H1 (cell line): ENCODE measurements around the gene CDIPT. TPM values are rescaled to one million over a fixed set of nuclear protein-coding genes. Genes with fewer than 3 reads are reported as not detected.

Experiments
- CTCF ChIA-PET: fragments of 300-600 bp; sonication (Branson Sonifier 250); formaldehyde crosslinking; loops from one replicate; lab custom pipeline; 2021; ENCODE audit not compliant: partially characterized antibody; lab: Charles Lee
- POLR2A ChIA-PET: fragments of 300-600 bp; sonication (Branson Sonifier 250); formaldehyde crosslinking; loops from one replicate; lab custom pipeline; 2021; ENCODE audit warnings: inconsistent platforms; ENCODE audit not compliant: partially characterized antibody; lab: Charles Lee
- DNase-seq, 2 experiments: peaks; one replicate each; pipeline versions ENCODE4 v3.0.0 to v3.0.0-alpha.2; 2010 to 2022; ENCODE audit warnings: low spot score in 2 of 2, low read depth in 1 of 2, mixed read lengths in 1 of 2
- FAIRE-seq: peaks from 2 replicates; lab custom pipeline; 2011; peaks lifted over from hg19 to GRCh38; lab: Jason Lieb, UNC
- H2AFZ ChIP-seq: 2 replicates; pipeline ENCODE4 v1.8.1; 2012; ENCODE audit warnings: low read length, inconsistent platforms
- H2AK5ac ChIP-seq: 2 replicates; pipeline ENCODE4 v1.6.1; 2013; ENCODE audit warnings: low read depth, low read length
- H2BK120ac ChIP-seq: replicated peaks from 2 replicates; pipeline ENCODE3; 2013; ENCODE audit warnings: low read depth, low read length, inconsistent platforms
- H2BK12ac ChIP-seq: 2 replicates; pipeline ENCODE4 v1.6.1; 2013; ENCODE audit warnings: low read depth, low read length
- H2BK15ac ChIP-seq: 2 replicates; pipeline ENCODE4 v1.6.1; 2013; ENCODE audit warnings: low read length
- H2BK20ac ChIP-seq: 2 replicates; pipeline ENCODE4 v1.6.1; 2013; ENCODE audit warnings: low read length
- H2BK5ac ChIP-seq: 2 replicates; pipeline ENCODE4 v1.6.1; 2013; ENCODE audit warnings: low read depth, low read length
- H3K14ac ChIP-seq: 2 replicates; pipeline ENCODE4 v1.6.1; 2013; ENCODE audit warnings: inconsistent platforms; ENCODE audit not compliant: insufficient read length
- H3K18ac ChIP-seq: 2 replicates; pipeline ENCODE4 v1.6.1; 2013; ENCODE audit warnings: low read length; ENCODE audit errors: extremely low read depth
- H3K23ac ChIP-seq: 2 replicates; pipeline ENCODE4 v1.6.1; 2013; ENCODE audit warnings: inconsistent platforms; ENCODE audit not compliant: insufficient read length
- H3K23me2 ChIP-seq: 2 replicates; pipeline ENCODE4 v1.6.1; 2013; ENCODE audit warnings: low read depth, low read length
- H3K27ac ChIP-seq: 2 replicates; pipeline ENCODE4 v1.6.1; 2011; ENCODE audit warnings: low read depth, low read length, inconsistent platforms
- H3K27me3 ChIP-seq, 4 experiments: replicated peaks in 1 of 4; 1 replicate in 1 of 4; 2 replicates in 3 of 4; pipeline versions ENCODE4 v1.6.1 to v1.8.1; 2011 to 2013; ENCODE audit warnings: low read length in 3 of 4, mild to moderate bottlenecking in 3 of 4, inconsistent platforms in 2 of 4, mixed read lengths in 2 of 4, moderate library complexity in 1 of 4; ENCODE audit not compliant: control insufficient read depth in 3 of 4, insufficient read depth in 3 of 4; ENCODE audit errors: extremely low read depth in 1 of 4
- H3K36me3 ChIP-seq, 4 experiments: 2 replicates each; pipeline versions ENCODE4 v1.6.1 to v1.8.1; 2011 to 2013; ENCODE audit warnings: mild to moderate bottlenecking in 4 of 4, low read length in 3 of 4, moderate library complexity in 2 of 4, control low read depth in 1 of 4, inconsistent platforms in 1 of 4; ENCODE audit not compliant: insufficient read depth in 4 of 4, control insufficient read depth in 2 of 4
- H3K4ac ChIP-seq: replicated peaks from 2 replicates; pipeline ENCODE3; 2013; ENCODE audit warnings: low read length, low read depth, mixed read lengths, inconsistent platforms; ENCODE audit not compliant: insufficient read length
- H3K4me1 ChIP-seq, 4 experiments: replicated peaks in 1 of 4; 1 replicate in 1 of 4; 2 replicates in 3 of 4; pipeline versions ENCODE4 v1.6.1 to v1.8.1; 2011 to 2013; ENCODE audit warnings: low read length in 3 of 4, inconsistent platforms in 2 of 4, mixed read lengths in 1 of 4; ENCODE audit not compliant: insufficient read depth in 4 of 4, control insufficient read depth in 3 of 4
- H3K4me2 ChIP-seq, 2 experiments: 2 replicates each; pipeline versions ENCODE4 v1.6.1 to v1.8.1; 2011 to 2013; ENCODE audit warnings: low read depth in 2 of 2, low read length in 2 of 2, control low read depth in 1 of 2, inconsistent platforms in 1 of 2, mild to moderate bottlenecking in 1 of 2; ENCODE audit not compliant: insufficient read depth in 1 of 2
- H3K4me3 ChIP-seq, 4 experiments: fragments of 200-600, 300-600 bp in 1 of 4; sonication (generic), shearing (Covaris generic), sonication (Bioruptor Twin) in 1 of 4; 2 replicates each; pipeline versions ENCODE4 v1.5.1 to v1.8.1; 2011 to 2016; ENCODE audit warnings: low read length in 4 of 4, low read depth in 3 of 4, control low read depth in 2 of 4, inconsistent platforms in 2 of 4, mild to moderate bottlenecking in 2 of 4, mixed read lengths in 1 of 4, moderate library complexity in 1 of 4; ENCODE audit not compliant: insufficient read depth in 2 of 4; ENCODE audit errors: extremely low read depth in 1 of 4
- H3K56ac ChIP-seq: replicated peaks from 2 replicates; pipeline ENCODE3; 2013; ENCODE audit warnings: low read depth, mild to moderate bottlenecking, mixed read lengths, low read length, inconsistent platforms; ENCODE audit not compliant: insufficient read length
- H3K79me1 ChIP-seq: 2 replicates; pipeline ENCODE4 v1.6.1; 2013; ENCODE audit warnings: low read depth, low read length, control low read depth
- H3K79me2 ChIP-seq, 2 experiments: 2 replicates each; pipeline versions ENCODE4 v1.6.1 to v1.8.1; 2012 to 2013; ENCODE audit warnings: low read length in 2 of 2, mild to moderate bottlenecking in 2 of 2, inconsistent platforms in 1 of 2; ENCODE audit not compliant: insufficient read depth in 2 of 2, control insufficient read depth in 1 of 2
- H3K9ac ChIP-seq, 4 experiments: replicated peaks in 1 of 4; 1 replicate in 1 of 4; 2 replicates in 3 of 4; pipeline versions ENCODE4 v1.6.1 to v1.8.1; 2011 to 2013; ENCODE audit warnings: low read depth in 3 of 4, low read length in 3 of 4, control low read depth in 2 of 4, mild to moderate bottlenecking in 2 of 4, moderate library complexity in 2 of 4, inconsistent platforms in 1 of 4; ENCODE audit errors: extremely low read depth in 1 of 4
- H3K9me3 ChIP-seq, 2 experiments: 2 replicates each; pipeline versions ENCODE4 v1.6.1 to v1.8.1; 2012 to 2013; ENCODE audit warnings: mild to moderate bottlenecking in 2 of 2, moderate library complexity in 2 of 2, control low read depth in 1 of 2, inconsistent platforms in 1 of 2, low read depth in 1 of 2, low read length in 1 of 2, mixed read lengths in 1 of 2; ENCODE audit not compliant: insufficient read depth in 2 of 2
- H4K20me1 ChIP-seq, 2 experiments: replicated peaks in 1 of 2; 2 replicates each; pipeline versions ENCODE3 to v1.8.1; 2011 to 2013; ENCODE audit warnings: inconsistent platforms in 2 of 2, low read length in 2 of 2, mild to moderate bottlenecking in 1 of 2; ENCODE audit not compliant: insufficient read depth in 2 of 2, control insufficient read depth in 1 of 2
- H4K5ac ChIP-seq: 2 replicates; pipeline ENCODE4 v1.6.1; 2013; ENCODE audit warnings: low read length, low read depth, mixed read lengths, inconsistent platforms; ENCODE audit not compliant: insufficient read length
- H4K8ac ChIP-seq: 2 replicates; pipeline ENCODE4 v1.8.0; 2013; ENCODE audit warnings: mild to moderate bottlenecking, moderate library complexity, low read length, inconsistent platforms; ENCODE audit not compliant: insufficient read depth; ENCODE audit errors: extremely low read depth
- H4K91ac ChIP-seq: replicated peaks from 2 replicates; pipeline ENCODE3; 2013; ENCODE audit warnings: low read length, mixed read lengths, inconsistent platforms; ENCODE audit not compliant: insufficient read length
- CBX5 ChIP-seq: fragments of 300-800, 300-1000 bp; sonication (generic); IDR thresholded peaks from 2 replicates; pipeline ENCODE4 v1.7.1; 2016; ENCODE audit warnings: antibody characterized with exemption, low read length, low read depth
- HDAC2 ChIP-seq, 2 experiments: fragments of 300-600 bp in 1 of 2; sonication (generic) in 1 of 2; IDR thresholded peaks; 2 replicates each; pipeline ENCODE4 v1.6.1; 2011 to 2012; ENCODE audit warnings: low read depth in 2 of 2, low read length in 2 of 2, mild to moderate bottlenecking in 2 of 2, moderate library complexity in 2 of 2, borderline replicate concordance in 1 of 2, inconsistent platforms in 1 of 2
- POLR2AphosphoS5 ChIP-seq: IDR thresholded peaks from 2 replicates; pipeline ENCODE4 v1.6.1; 2011; ENCODE audit warnings: low read depth, low read length
- RAD21 ChIP-seq, 2 experiments: IDR thresholded peaks in 1 of 2; conservative IDR thresholded peaks in 1 of 2; 2 replicates each; pipeline ENCODE4 v1.6.1; 2011; ENCODE audit warnings: low read depth in 2 of 2, low read length in 2 of 2, improper control_type of control experiment in 1 of 2, inconsistent platforms in 1 of 2, mild to moderate bottlenecking in 1 of 2, moderate library complexity in 1 of 2
- RBBP5 ChIP-seq: IDR thresholded peaks from 2 replicates; pipeline ENCODE4 v1.7.1; 2012; ENCODE audit warnings: low read depth, mild to moderate bottlenecking, inconsistent platforms, low read length, moderate library complexity, borderline replicate concordance
- RFX5 ChIP-seq: IDR thresholded peaks from 2 replicates; pipeline ENCODE4 v1.6.1; 2011; ENCODE audit warnings: low read depth, low read length, improper control_type of control experiment, borderline replicate concordance
- SAP30 ChIP-seq: fragments of 300-600 bp; sonication (generic); IDR thresholded peaks from 2 replicates; pipeline ENCODE4 v1.7.1; 2012; ENCODE audit warnings: low read length, moderate library complexity, mild to moderate bottlenecking, inconsistent platforms; ENCODE audit not compliant: insufficient read depth, insufficient replicate concordance
- SIX5 ChIP-seq: IDR thresholded peaks from 2 replicates; pipeline ENCODE4 v1.6.1; 2011; ENCODE audit warnings: mild to moderate bottlenecking, low read depth, low read length
- TAF1 ChIP-seq: IDR thresholded peaks from 2 replicates; pipeline ENCODE4 v1.6.1; 2011; ENCODE audit warnings: mild to moderate bottlenecking, low read depth, low read length
- TEAD4 ChIP-seq: IDR thresholded peaks from 2 replicates; pipeline ENCODE4 v1.6.1; 2012; ENCODE audit warnings: low read depth, low read length, inconsistent platforms, mixed read lengths
- WGBS, 2 experiments: shearing (Covaris generic) in 1 of 2; methylation state at CpG; one replicate each; pipeline versions ENCODE4 v1.1.6 to v1.1.7; 2013 to 2015; ENCODE audit warnings: low lambda C conversion rate in 2 of 2, mixed read lengths in 2 of 2, inconsistent platforms in 1 of 2, low coverage in 1 of 2, missing lambda C conversion rate in 1 of 2; ENCODE audit not compliant: insufficient replicate concordance in 2 of 2, insufficient coverage in 1 of 2, insufficient read length in 1 of 2; ENCODE audit errors: extremely low coverage in 1 of 2, missing lambda C conversion rate in 1 of 2; 5-methylcytosine and 5-hydroxymethylcytosine counted together
- polyA plus RNA-seq, 7 experiments: library from polyadenylated mRNA; depleted of rRNA in 3 of 7; stranded (reverse) in 5 of 7; unstranded in 2 of 7; fragments of >200 nt in 5 of 7; fragments of 200-250 nt in 2 of 7; gene quantifications; 1 replicate in 5 of 7; 2 replicates in 1 of 7; 4 replicates in 1 of 7; pipeline versions ENCODE4 v1.2.1 to v1.2.3, GENCODE V29; 2011 to 2013; ENCODE audit warnings: missing spikeins in 2 of 7, mixed read lengths in 2 of 7
- total RNA-seq: library from RNA; stranded (reverse); fragmentation: NEBNext Ultra II Directional; extraction: Animal tissue kit (Norgen Biotek cat#: 25700); gene quantifications from 2 replicates; pipeline ENCODE4 v1.2.1, GENCODE V29; 2021
- TF ChIP-seq, protein P1 (sequence below), 3 experiments: IDR thresholded peaks; 1 replicate in 2 of 3; 2 replicates in 1 of 3; pipeline versions ENCODE4 v1.5.1 to v1.6.1; 2011; ENCODE audit warnings: low read length in 3 of 3, mild to moderate bottlenecking in 3 of 3, inconsistent platforms in 2 of 3, low read depth in 1 of 3, moderate library complexity in 1 of 3; ENCODE audit not compliant: insufficient read depth in 1 of 3; ENCODE audit errors: control extremely low read depth in 1 of 3

The CDIPT gene
- total and polyA plus RNA-seq, 2 of the 8 experiments (the other 6 are each of a cell fraction or from before 2014, with no cell fraction given), result 69.2 to 140 TPM

DNA sequence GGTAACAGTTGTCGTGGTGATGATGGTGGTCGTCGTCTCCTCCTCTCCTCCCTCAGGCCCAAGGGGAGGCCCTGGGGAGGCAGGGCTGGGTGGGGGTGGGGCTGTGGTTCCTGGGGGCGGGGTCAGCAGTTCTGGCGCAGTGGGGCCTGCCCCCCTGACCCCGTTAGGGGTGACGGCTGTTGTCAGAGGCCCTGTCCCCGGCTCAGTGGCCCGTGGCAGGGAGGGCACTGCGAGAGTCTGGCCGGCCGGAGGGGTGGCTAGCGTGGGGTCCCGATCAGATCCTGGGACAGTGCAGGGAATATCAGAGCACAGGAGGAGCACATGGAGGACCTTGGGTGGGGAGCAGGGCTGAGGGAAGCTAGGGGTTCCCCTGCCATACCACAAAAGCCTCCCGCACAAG is 33.8 kb upstream of the CDIPT start:
- WGBS, 2 experiments, result 83% methylated on average over 6 of the region's 15 CpGs; no CpG with 5 or more reads in 1 of the 2 experiments
- Histone ChIP-seq H3K27me3 (no peaks in the 10 kb centered on the region), H2BK120ac (no peak overlapping the region), H3K27ac (no peak overlapping the region), H3K4me3 (no peak overlapping the region), H3K79me2 (no peaks in the 10 kb centered on the region), H3K18ac (no peak overlapping the region), H4K20me1 (peaks cover 0 to 3% of the 10 kb centered on the region in 2 experiments), H2BK15ac (no peak overlapping the region), H2AFZ (no peak overlapping the region), H3K9me3 (no peaks in the 10 kb centered on the region), H4K91ac (no peak overlapping the region), H2AK5ac (no peak overlapping the region), H3K4me2 (no peak overlapping the region; a peak in 1 of 4 replicates), H2BK5ac (no peak overlapping the region), H2BK12ac (no peak overlapping the region), H4K5ac (no peak overlapping the region), H3K36me3 (no peaks in the 10 kb centered on the region; a peak in 2 of 8 replicates), H3K79me1 (peaks cover 4% of the 10 kb centered on the region; the same call in 1 of the 2 replicates), H2BK20ac (no peak overlapping the region), H3K56ac (no peak overlapping the region), H3K4ac (no peak overlapping the region), H3K4me1 (peaks cover 0 to 14% (median 3%) of the 10 kb centered on the region in 4 experiments; a peak in 6 of 7 replicates), H3K23me2 (peaks cover 24% of the 10 kb centered on the region), H3K9ac (no peak overlapping the region), H4K8ac (no peak overlapping the region), H3K14ac (no peak overlapping the region), H3K23ac (no peak overlapping the region)
- no peak for DNase-seq
- no peak for FAIRE-seq
- CTCF ChIA-PET, result no interaction called here
- POLR2A ChIA-PET, result no interaction called here
- TF ChIP-seq RFX5 (no peak), HDAC2 (IDR thresholded peaks at IDR 0.05; ENCODE audit: borderline replicate concordance in 1 of 2, low read depth in 2 of 2, low read length in 2 of 2) (no peak), TAF1 (no peak), POLR2AphosphoS5 (no peak), SAP30 (no peak), TEAD4 (no peak), CBX5 (no peak), RAD21 (IDR thresholded peaks at IDR 0.05 in 1 of 2, conservative IDR thresholded peaks at IDR 0.05 in 1 of 2; ENCODE audit: low read depth in 2 of 2, low read length in 2 of 2) (no peak), SIX5 (no peak), RBBP5 (no peak)
- TF ChIP-seq, protein P1, sequence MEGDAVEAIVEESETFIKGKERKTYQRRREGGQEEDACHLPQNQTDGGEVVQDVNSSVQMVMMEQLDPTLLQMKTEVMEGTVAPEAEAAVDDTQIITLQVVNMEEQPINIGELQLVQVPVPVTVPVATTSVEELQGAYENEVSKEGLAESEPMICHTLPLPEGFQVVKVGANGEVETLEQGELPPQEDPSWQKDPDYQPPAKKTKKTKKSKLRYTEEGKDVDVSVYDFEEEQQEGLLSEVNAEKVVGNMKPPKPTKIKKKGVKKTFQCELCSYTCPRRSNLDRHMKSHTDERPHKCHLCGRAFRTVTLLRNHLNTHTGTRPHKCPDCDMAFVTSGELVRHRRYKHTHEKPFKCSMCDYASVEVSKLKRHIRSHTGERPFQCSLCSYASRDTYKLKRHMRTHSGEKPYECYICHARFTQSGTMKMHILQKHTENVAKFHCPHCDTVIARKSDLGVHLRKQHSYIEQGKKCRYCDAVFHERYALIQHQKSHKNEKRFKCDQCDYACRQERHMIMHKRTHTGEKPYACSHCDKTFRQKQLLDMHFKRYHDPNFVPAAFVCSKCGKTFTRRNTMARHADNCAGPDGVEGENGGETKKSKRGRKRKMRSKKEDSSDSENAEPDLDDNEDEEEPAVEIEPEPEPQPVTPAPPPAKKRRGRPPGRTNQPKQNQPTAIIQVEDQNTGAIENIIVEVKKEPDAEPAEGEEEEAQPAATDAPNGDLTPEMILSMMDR (IDR thresholded peaks at IDR 0.05; ENCODE audit: control extremely low read depth in 1 of 3, insufficient read depth in 1 of 3, low read depth in 1 of 3, low read length in 3 of 3), result no peak
